IMR-90 (cell line): Measurements from ENCODE around the gene CA11. TPM values are rescaled to one million over a fixed set of nuclear protein-coding genes. Genes with fewer than 3 reads are reported as not detected.

ENCODE experiments used
- ATAC-seq: fragments of 200-7000 bp; cut with Tn5 transposase; 2 replicates; pipeline ENCODE4 v1.9.1; 2020; ENCODE audit warnings: low read depth, mild to moderate bottlenecking, moderate library complexity
- BruUV-seq: library from RNA; stranded (reverse); fragments of 400-500 nt; replicated peaks from 2 replicates; lab custom pipeline; 2021; lab: Mats Ljungman, UMichigan
- CTCF ChIA-PET: fragments of 300-600 bp; formaldehyde crosslinking; extraction: SDS; loops from one replicate; lab custom pipeline; 2021; ENCODE audit warnings: antibody characterized with exemption; lab: Yijun Ruan, JAX
- POLR2A ChIA-PET: fragments of 300-600 bp; sonication (Branson Sonifier 250); formaldehyde crosslinking; loops from one replicate; lab custom pipeline; 2022; ENCODE audit warnings: antibody characterized with exemption; ENCODE audit not compliant: unreplicated experiment; lab: Charles Lee
- DNase-seq: peaks from one replicate; pipeline ENCODE4 v3.0.0; 2013
- H2AFZ ChIP-seq: replicated peaks from 2 replicates; pipeline ENCODE3; 2013; ENCODE audit warnings: low read length, mild to moderate bottlenecking; ENCODE audit not compliant: poor library complexity
- H2AK5ac ChIP-seq: 2 replicates; pipeline ENCODE4 v1.6.1; 2013; ENCODE audit warnings: low read depth, low read length, inconsistent platforms
- H2AK9ac ChIP-seq: replicated peaks from 2 replicates; pipeline ENCODE3; 2013; ENCODE audit warnings: mild to moderate bottlenecking, low read depth, low read length, moderate library complexity; ENCODE audit not compliant: poor library complexity
- H2BK120ac ChIP-seq: 2 replicates; pipeline ENCODE4 v1.6.1; 2013; ENCODE audit warnings: low read depth, low read length, inconsistent platforms
- H2BK15ac ChIP-seq: 3 replicates; pipeline ENCODE4 v1.6.1; 2013; ENCODE audit warnings: low read depth, low read length, inconsistent platforms
- H2BK20ac ChIP-seq: 2 replicates; pipeline ENCODE4 v1.6.1; 2013; ENCODE audit warnings: low read depth, mild to moderate bottlenecking, inconsistent platforms, low read length, moderate library complexity
- H2BK5ac ChIP-seq: 2 replicates; pipeline ENCODE4 v1.6.1; 2013; ENCODE audit warnings: mild to moderate bottlenecking, low read depth, low read length, inconsistent platforms; ENCODE audit not compliant: poor library complexity, severe bottlenecking
- H3K14ac ChIP-seq: replicated peaks from 2 replicates; pipeline ENCODE4 v1.6.1; 2013; ENCODE audit warnings: low read depth, low read length, inconsistent platforms
- H3K18ac ChIP-seq: 2 replicates; pipeline ENCODE4 v1.6.1; 2013; ENCODE audit warnings: low read depth, low read length, control low read depth
- H3K23ac ChIP-seq: 2 replicates; pipeline ENCODE4 v1.6.1; 2013; ENCODE audit warnings: low read depth, low read length, inconsistent platforms
- H3K27ac ChIP-seq: 2 replicates; pipeline ENCODE4 v1.5.1; 2013; ENCODE audit warnings: mild to moderate bottlenecking, control low read depth, low read length; ENCODE audit not compliant: insufficient read depth
- H3K27me3 ChIP-seq: 2 replicates; pipeline ENCODE4 v1.6.1; 2013; ENCODE audit warnings: low read length; ENCODE audit not compliant: control insufficient read depth, insufficient read depth
- H3K36me3 ChIP-seq: 2 replicates; pipeline ENCODE4 v1.6.1; 2013; ENCODE audit warnings: low read length, mixed read lengths; ENCODE audit not compliant: control insufficient read depth, insufficient read depth
- H3K4ac ChIP-seq: 2 replicates; pipeline ENCODE4 v1.6.1; 2013; ENCODE audit warnings: low read depth, low read length, inconsistent platforms
- H3K4me1 ChIP-seq: 2 replicates; pipeline ENCODE4 v1.6.1; 2013; ENCODE audit warnings: low read length, mixed read lengths; ENCODE audit not compliant: control insufficient read depth, insufficient read depth
- H3K4me2 ChIP-seq: 2 replicates; pipeline ENCODE4 v1.6.1; 2013; ENCODE audit warnings: low read depth, mild to moderate bottlenecking, control low read depth, low read length, moderate library complexity
- H3K4me3 ChIP-seq: 2 replicates; pipeline ENCODE4 v1.5.1; 2013; ENCODE audit warnings: low read depth, mild to moderate bottlenecking, control low read depth, low read length, moderate library complexity; ENCODE audit not compliant: insufficient read depth
- H3K56ac ChIP-seq: 2 replicates; pipeline ENCODE4 v1.6.1; 2013; ENCODE audit warnings: low read length, inconsistent platforms; ENCODE audit not compliant: insufficient read depth; ENCODE audit errors: extremely low read depth
- H3K79me1 ChIP-seq, 2 experiments: 2 replicates each; pipeline ENCODE4 v1.6.1; 2013; ENCODE audit warnings: low read length in 2 of 2, inconsistent platforms in 1 of 2, low read depth in 1 of 2
- H3K9ac ChIP-seq: 2 replicates; pipeline ENCODE4 v1.6.1; 2013; ENCODE audit warnings: low read depth, low read length, control low read depth
- H3K9me1 ChIP-seq: 2 replicates; pipeline ENCODE4 v1.6.1; 2013; ENCODE audit warnings: low read length, inconsistent platforms; ENCODE audit not compliant: insufficient read depth
- H3K9me3 ChIP-seq: 2 replicates; pipeline ENCODE4 v1.6.1; 2013; ENCODE audit warnings: low read length; ENCODE audit not compliant: control insufficient read depth, insufficient read depth
- H4K20me1 ChIP-seq: 2 replicates; pipeline ENCODE4 v1.6.1; 2013; ENCODE audit warnings: low read length, inconsistent platforms; ENCODE audit not compliant: insufficient read depth
- H4K5ac ChIP-seq: 2 replicates; pipeline ENCODE4 v1.6.1; 2013; ENCODE audit warnings: mild to moderate bottlenecking, low read depth, low read length, control low read depth
- H4K8ac ChIP-seq, 2 experiments: 2 replicates each; pipeline ENCODE4 v1.6.1; 2013; ENCODE audit warnings: low read depth in 2 of 2, low read length in 2 of 2, control low read depth in 1 of 2, inconsistent platforms in 1 of 2
- H4K91ac ChIP-seq: 2 replicates; pipeline ENCODE4 v1.6.1; 2013; ENCODE audit warnings: low read depth, low read length, inconsistent platforms; ENCODE audit not compliant: insufficient read depth
- BHLHE40 ChIP-seq: fragments of 150-350 bp; IDR thresholded peaks from 2 replicates; pipeline ENCODE4 v1.6.1; 2016; ENCODE audit warnings: mild to moderate bottlenecking, low read depth, low read length
- CEBPB ChIP-seq: IDR thresholded peaks from 2 replicates; pipeline ENCODE4 v1.6.1; 2012; ENCODE audit warnings: low read depth, low read length, improper control_type of control experiment
- CHD1 ChIP-seq: IDR thresholded peaks from 2 replicates; pipeline ENCODE4 v1.6.1; 2012; ENCODE audit warnings: low read depth, low read length, improper control_type of control experiment
- FOS ChIP-seq: fragments of 150-350 bp; IDR thresholded peaks from 2 replicates; pipeline ENCODE4 v1.6.1; 2016; ENCODE audit warnings: low read depth, low read length
- MAFK ChIP-seq: IDR thresholded peaks from 2 replicates; pipeline ENCODE4 v1.6.1; 2012; ENCODE audit warnings: low read depth, low read length, improper control_type of control experiment
- MAZ ChIP-seq: IDR thresholded peaks from 2 replicates; pipeline ENCODE4 v1.6.1; 2012; ENCODE audit warnings: low read depth, mild to moderate bottlenecking, low read length, improper control_type of control experiment, moderate library complexity, borderline replicate concordance
- MXI1 ChIP-seq: IDR thresholded peaks from 2 replicates; pipeline ENCODE4 v1.6.1; 2012; ENCODE audit warnings: low read depth, mild to moderate bottlenecking, low read length, moderate library complexity, borderline replicate concordance
- NFE2L2 ChIP-seq: fragments of 150-350 bp; IDR thresholded peaks from 2 replicates; pipeline ENCODE4 v1.6.1; 2016; ENCODE audit warnings: low read depth, mild to moderate bottlenecking, low read length
- POLR2A ChIP-seq: IDR thresholded peaks from 2 replicates; pipeline ENCODE4 v1.6.1; 2012; ENCODE audit warnings: mild to moderate bottlenecking, low read depth, low read length
- RAD21 ChIP-seq: IDR thresholded peaks from 2 replicates; pipeline ENCODE4 v1.6.1; 2012; ENCODE audit warnings: low read length, improper control_type of control experiment
- RCOR1 ChIP-seq: IDR thresholded peaks from 2 replicates; pipeline ENCODE4 v1.6.1; 2012; ENCODE audit warnings: mild to moderate bottlenecking, low read length, improper control_type of control experiment; ENCODE audit not compliant: insufficient replicate concordance
- SMC3 ChIP-seq: fragments of 150-350 bp; IDR thresholded peaks from 2 replicates; pipeline ENCODE4 v1.6.1; 2016; ENCODE audit warnings: low read depth, mild to moderate bottlenecking, antibody characterized with exemption, low read length, moderate library complexity
- WGBS, 2 experiments: methylation state at CpG; one replicate each; pipeline versions ENCODE4 v1.1.5 to v1.1.7; 2013; ENCODE audit warnings: missing lambda C conversion rate in 2 of 2; ENCODE audit not compliant: insufficient read length in 1 of 2; ENCODE audit errors: extremely low coverage in 2 of 2; 5-methylcytosine and 5-hydroxymethylcytosine counted together
- dilution Hi-C: fragments of 300-500 bp; cut with HindIII; formaldehyde crosslinking; loops from one replicate; pipeline ENCODE4 v1.14.3; 2018; ENCODE audit warnings: low sequenced_read_pairs; ENCODE audit not compliant: unreplicated experiment
- in situ Hi-C: fragments of 300-500 bp; cut with MboI; formaldehyde crosslinking; loops from 3 replicates; pipeline ENCODE4 v1.14.3; 2019; ENCODE audit warnings: low sequenced_read_pairs, inconsistent platforms, mixed read lengths
- intact Hi-C: fragments of 100-400 bp; cut with micrococcal nuclease; formaldehyde crosslinking; loops from 2 replicates; pipeline ENCODE4 v1.10.0; 2022
- polyA plus RNA-seq, 3 experiments: library from polyadenylated mRNA; depleted of rRNA; stranded (reverse); fragments of >200 nt; gene quantifications; 2 replicates each; pipeline ENCODE4 v1.2.3, GENCODE V29; 2012; ENCODE audit warnings: low replicate concordance in 1 of 3
- total RNA-seq: library from RNA; depleted of rRNA; stranded (reverse); fragments of >200 nt; gene quantifications from 2 replicates; pipeline ENCODE4 v1.2.3, GENCODE V29; 2012
- TF ChIP-seq, protein P1 (sequence below): conservative IDR thresholded peaks from 2 replicates; pipeline ENCODE4 v1.5.1; 2012; ENCODE audit warnings: mild to moderate bottlenecking, low read depth, low read length, improper control_type of control experiment
- TF ChIP-seq, protein P2 (sequence below): fragments of 150-350 bp; IDR thresholded peaks from 2 replicates; pipeline ENCODE4 v1.6.1; 2017; ENCODE audit warnings: mild to moderate bottlenecking, antibody characterized with exemption, low read length, low read depth

Gene CA11
- total and polyA plus RNA-seq, 2 of the 4 experiments (the other 2 are of a cell fraction), result 1.3 to 2.9 TPM

DNA sequence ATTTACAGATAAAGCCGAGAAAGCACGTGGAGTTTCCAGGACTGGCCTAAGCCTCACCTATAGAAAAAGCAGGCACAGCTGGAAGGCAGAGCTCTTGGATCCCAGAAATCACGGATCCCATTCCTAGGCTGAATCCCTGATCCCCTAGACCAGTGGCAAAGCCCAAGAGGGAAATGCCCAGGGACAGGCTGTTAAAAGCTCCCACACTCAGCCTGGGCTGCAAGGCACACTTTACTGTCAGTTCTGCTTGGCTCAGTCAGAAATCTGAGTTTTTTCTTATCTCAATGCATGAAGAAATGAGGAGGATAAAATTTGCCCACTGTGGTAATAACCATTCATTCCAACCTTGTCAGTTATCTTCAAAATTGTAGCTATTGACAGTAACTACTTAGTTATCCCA is 41.8 kb upstream of the CA11 start:
- DNase-seq, result no peak
- in situ Hi-C loops, result no loop called here
- no peak overlapping the region for H3K4me3 ChIP-seq
- H4K8ac ChIP-seq, result no peak overlapping the region
- no peak overlapping the region for H2BK120ac ChIP-seq
- no peak overlapping the region for H3K14ac ChIP-seq
- TF ChIP-seq NFE2L2 (no peak), RAD21 (no peak), CEBPB (no peak), MAFK (no peak), MAZ (no peak), CHD1 (no peak), RCOR1 (no peak), FOS (no peak), MXI1 (no peak), POLR2A (no peak), BHLHE40 (no peak), SMC3 (no peak)
- TF ChIP-seq, protein P1, sequence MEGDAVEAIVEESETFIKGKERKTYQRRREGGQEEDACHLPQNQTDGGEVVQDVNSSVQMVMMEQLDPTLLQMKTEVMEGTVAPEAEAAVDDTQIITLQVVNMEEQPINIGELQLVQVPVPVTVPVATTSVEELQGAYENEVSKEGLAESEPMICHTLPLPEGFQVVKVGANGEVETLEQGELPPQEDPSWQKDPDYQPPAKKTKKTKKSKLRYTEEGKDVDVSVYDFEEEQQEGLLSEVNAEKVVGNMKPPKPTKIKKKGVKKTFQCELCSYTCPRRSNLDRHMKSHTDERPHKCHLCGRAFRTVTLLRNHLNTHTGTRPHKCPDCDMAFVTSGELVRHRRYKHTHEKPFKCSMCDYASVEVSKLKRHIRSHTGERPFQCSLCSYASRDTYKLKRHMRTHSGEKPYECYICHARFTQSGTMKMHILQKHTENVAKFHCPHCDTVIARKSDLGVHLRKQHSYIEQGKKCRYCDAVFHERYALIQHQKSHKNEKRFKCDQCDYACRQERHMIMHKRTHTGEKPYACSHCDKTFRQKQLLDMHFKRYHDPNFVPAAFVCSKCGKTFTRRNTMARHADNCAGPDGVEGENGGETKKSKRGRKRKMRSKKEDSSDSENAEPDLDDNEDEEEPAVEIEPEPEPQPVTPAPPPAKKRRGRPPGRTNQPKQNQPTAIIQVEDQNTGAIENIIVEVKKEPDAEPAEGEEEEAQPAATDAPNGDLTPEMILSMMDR, result no peak
- TF ChIP-seq, protein P2, sequence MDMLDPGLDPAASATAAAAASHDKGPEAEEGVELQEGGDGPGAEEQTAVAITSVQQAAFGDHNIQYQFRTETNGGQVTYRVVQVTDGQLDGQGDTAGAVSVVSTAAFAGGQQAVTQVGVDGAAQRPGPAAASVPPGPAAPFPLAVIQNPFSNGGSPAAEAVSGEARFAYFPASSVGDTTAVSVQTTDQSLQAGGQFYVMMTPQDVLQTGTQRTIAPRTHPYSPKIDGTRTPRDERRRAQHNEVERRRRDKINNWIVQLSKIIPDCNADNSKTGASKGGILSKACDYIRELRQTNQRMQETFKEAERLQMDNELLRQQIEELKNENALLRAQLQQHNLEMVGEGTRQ, result no peak
- H3K4me2 ChIP-seq, result no peak overlapping the region
- 58% methylated on average over 2 of the region's 3 CpGs; no CpG with 5 or more reads in 1 of the 2 experiments for WGBS, 2 experiments
- no peak overlapping the region for H3K4ac ChIP-seq
- H2AK9ac ChIP-seq, result no peak overlapping the region
- intact Hi-C loops, result no loop called here
- ChIA-PET CTCF (no interaction called here), POLR2A (no interaction called here)
- no peaks in the 10 kb centered on the region for H3K79me1 ChIP-seq
- no peaks in the 10 kb centered on the region for H3K9me3 ChIP-seq
- H2AFZ ChIP-seq, result no peak overlapping the region
- no peak overlapping the region for H2BK15ac ChIP-seq
- no peaks in the 10 kb centered on the region for H4K20me1 ChIP-seq
- H3K56ac ChIP-seq, result no peak overlapping the region
- ATAC-seq, result no peak
- no TSS peak for BruUV-seq
- H3K4me1 ChIP-seq, result no peaks in the 10 kb centered on the region
- H3K23ac ChIP-seq, result no peak overlapping the region
- H4K5ac ChIP-seq, result no peak overlapping the region
- dilution Hi-C loops, result no loop called here
- H3K27ac ChIP-seq, result no peak overlapping the region
- no peaks in the 10 kb centered on the region for H3K36me3 ChIP-seq
- peaks cover 8% of the 10 kb centered on the region for H3K27me3 ChIP-seq
- no peak overlapping the region for H2AK5ac ChIP-seq
- H3K9me1 ChIP-seq, result no peaks in the 10 kb centered on the region
- H3K18ac ChIP-seq, result no peak overlapping the region
- no peak overlapping the region for H4K91ac ChIP-seq
- H2BK20ac ChIP-seq, result no peak overlapping the region
- no peak overlapping the region for H2BK5ac ChIP-seq
- H3K9ac ChIP-seq, result no peak overlapping the region
